ENCODE measurements around the gene LRMDA.

DNA sequence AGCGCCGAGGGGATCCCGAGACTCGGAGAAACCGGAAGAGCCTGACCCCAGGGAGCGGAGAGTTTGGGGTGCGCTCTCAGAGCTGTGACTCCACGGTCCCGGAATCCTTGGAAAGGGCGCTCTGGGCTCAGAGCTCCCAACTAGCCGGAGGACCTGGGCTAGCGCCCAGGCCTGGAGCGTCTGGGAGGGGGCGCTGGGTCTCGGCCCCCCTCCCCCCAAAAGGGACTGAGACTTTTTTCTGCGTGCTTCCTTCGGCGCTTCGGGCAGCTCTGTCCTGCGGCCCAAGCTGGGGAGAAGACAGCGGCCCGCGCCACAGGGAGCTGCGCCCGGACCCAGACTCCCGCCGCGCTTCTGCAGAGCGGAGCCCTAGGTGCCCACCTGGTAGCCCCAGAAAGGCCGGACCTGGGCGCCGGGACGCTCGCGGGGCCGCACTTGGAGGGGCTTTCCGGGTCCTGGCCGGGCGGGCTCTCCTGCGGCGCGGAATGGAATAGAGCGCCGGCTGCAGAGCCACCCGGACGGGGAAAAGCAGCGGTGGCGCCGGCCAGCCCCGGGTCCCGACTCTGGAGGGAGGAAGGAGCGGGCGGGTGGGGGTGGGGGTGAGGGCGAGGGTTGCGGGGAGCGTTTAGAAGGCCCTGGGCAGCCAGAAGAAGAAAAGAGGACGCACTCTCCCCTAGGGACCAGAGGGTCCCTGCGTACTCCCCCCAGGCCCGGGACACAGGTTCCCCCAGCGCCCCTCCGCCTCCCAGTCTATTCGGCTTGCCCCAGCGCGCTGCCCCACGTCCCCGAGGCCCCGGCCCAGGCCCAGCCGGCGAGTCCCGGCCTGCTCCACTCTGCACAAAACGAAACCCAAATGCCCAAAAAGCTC lies 34.6 kb upstream of the LRMDA start:
- TF ChIP-seq CTCF (conservative IDR thresholded peaks at IDR 0.05; ENCODE audit: low read length) (no peak), EZH2phosphoT487 (IDR thresholded peaks at IDR 0.05; ENCODE audit: borderline replicate concordance, low read depth, low read length) (no peak)

Measured in OCI-LY7 (cell line).